Fibroblast of villous mesenchyme (primary cell): ENCODE data around the gene DYRK1A. TPM values are rescaled to one million over a fixed set of nuclear protein-coding genes. Genes with fewer than 3 reads are reported as not detected.
A peak's percentile ranks its signal among the peaks of the same experiment; 100 is the strongest.

Source experiments
- DNase-seq: peaks from one replicate; pipeline ENCODE4 v3.0.0-alpha.2; 2010; ENCODE audit warnings: low read depth
- H3K4me3 ChIP-seq: 2 replicates; pipeline ENCODE4 v1.5.1; 2011; ENCODE audit warnings: low read depth, mild to moderate bottlenecking, low read length
- CTCF ChIP-seq: IDR thresholded peaks from 2 replicates; pipeline ENCODE4 v1.5.1; 2012; ENCODE audit warnings: low read depth, mild to moderate bottlenecking, low read length; ENCODE audit not compliant: insufficient read depth
- total RNA-seq: library from RNA; depleted of rRNA; stranded (reverse); fragments of >200 nt; gene quantifications from 2 replicates; pipeline ENCODE4 v1.2.3, GENCODE V29; 2012

The DYRK1A gene
- total RNA-seq, 1 donor, result 77.7 TPM

- DNase-seq, result no peak
- H3K4me3 ChIP-seq, result no peak overlapping the region
- no peak for TF ChIP-seq CTCF
Measured at GRCh38 chr21:37450445-37450941, 83.9 kb downstream of the DYRK1A start.

- no peak for DNase-seq
- TF ChIP-seq CTCF, result no peak
- no peak overlapping the region for H3K4me3 ChIP-seq
Measured at GRCh38 chr21:37451446-37451845, 84.9 kb downstream of the DYRK1A start.

- no peak overlapping the region for H3K4me3 ChIP-seq
- peak; percentile 88 for DNase-seq
- no peak for TF ChIP-seq CTCF
Measured at GRCh38 chr21:37452227-37452626, 85.7 kb downstream of the DYRK1A start.

GRCh38 chr21:37453350-37453749, 86.8 kb downstream of the DYRK1A start:
- no peak for TF ChIP-seq CTCF
- H3K4me3 ChIP-seq, result no peak overlapping the region
- no peak for DNase-seq

- TF ChIP-seq CTCF, result no peak
- no peak overlapping the region for H3K4me3 ChIP-seq
- DNase-seq, result no peak
Measured at GRCh38 chr21:37454869-37455503, 88.4 kb downstream of the DYRK1A start.

- DNase-seq, result no peak
- TF ChIP-seq CTCF, result no peak
- H3K4me3 ChIP-seq, result no peak overlapping the region
Measured at GRCh38 chr21:37455504-37455911, 88.9 kb downstream of the DYRK1A start.
